Peyer's patch (tissue), 4 donors: Measurements from ENCODE around the gene ZNF19.

Experiments
- POLR2A ChIP-seq, 2 donors: fragments of 450-650 bp; IDR thresholded peaks; one replicate each; pipeline ENCODE4 v1.5.1; 2017; ENCODE audit warnings: antibody characterized with exemption in 2 of 2, mild to moderate bottlenecking in 2 of 2, moderate library complexity in 2 of 2
- TF ChIP-seq, protein P1 (sequence below), 6 experiments: fragments of 450-650 bp in 4 of 6; fragments of 200-600 bp in 2 of 6; sonication (generic) in 1 of 6; IDR thresholded peaks; one replicate each; pipeline ENCODE4 v1.5.1; 2017 to 2019; ENCODE audit warnings: antibody characterized with exemption in 6 of 6, mild to moderate bottlenecking in 3 of 6, moderate library complexity in 1 of 6

- no peak for TF ChIP-seq POLR2A (IDR thresholded peaks at IDR 0.05)
- TF ChIP-seq, protein P1, sequence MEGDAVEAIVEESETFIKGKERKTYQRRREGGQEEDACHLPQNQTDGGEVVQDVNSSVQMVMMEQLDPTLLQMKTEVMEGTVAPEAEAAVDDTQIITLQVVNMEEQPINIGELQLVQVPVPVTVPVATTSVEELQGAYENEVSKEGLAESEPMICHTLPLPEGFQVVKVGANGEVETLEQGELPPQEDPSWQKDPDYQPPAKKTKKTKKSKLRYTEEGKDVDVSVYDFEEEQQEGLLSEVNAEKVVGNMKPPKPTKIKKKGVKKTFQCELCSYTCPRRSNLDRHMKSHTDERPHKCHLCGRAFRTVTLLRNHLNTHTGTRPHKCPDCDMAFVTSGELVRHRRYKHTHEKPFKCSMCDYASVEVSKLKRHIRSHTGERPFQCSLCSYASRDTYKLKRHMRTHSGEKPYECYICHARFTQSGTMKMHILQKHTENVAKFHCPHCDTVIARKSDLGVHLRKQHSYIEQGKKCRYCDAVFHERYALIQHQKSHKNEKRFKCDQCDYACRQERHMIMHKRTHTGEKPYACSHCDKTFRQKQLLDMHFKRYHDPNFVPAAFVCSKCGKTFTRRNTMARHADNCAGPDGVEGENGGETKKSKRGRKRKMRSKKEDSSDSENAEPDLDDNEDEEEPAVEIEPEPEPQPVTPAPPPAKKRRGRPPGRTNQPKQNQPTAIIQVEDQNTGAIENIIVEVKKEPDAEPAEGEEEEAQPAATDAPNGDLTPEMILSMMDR (IDR thresholded peaks at IDR 0.05): no peak
These were observed 39.1 kb upstream of the ZNF19 start for GRCh38 chr16:71528257-71528656.
